Measurements from ENCODE around the gene EIF4E1B.

The EIF4E1B gene

DNA sequence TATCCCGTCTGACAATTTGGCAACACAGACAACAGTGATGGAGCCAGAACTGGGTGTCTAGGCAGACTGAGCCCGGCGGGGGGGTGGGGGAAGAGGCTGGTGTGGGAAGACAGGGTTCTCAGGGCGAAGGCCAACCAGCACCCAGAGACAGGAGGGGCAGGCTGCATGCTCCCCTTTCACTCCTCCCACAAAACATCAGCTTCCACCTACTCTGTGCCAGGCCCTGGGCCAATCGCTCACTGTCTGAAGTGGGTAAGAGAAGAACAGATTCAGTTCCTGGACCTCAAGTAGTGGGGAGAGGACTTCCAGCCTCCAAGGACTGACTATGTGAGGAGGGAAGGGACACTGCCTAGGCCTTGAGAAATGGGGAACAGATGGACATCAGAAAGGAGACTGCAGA is 2.9 kb upstream of the EIF4E1B start:
- Mint-ChIP-seq H3K4me1 (peaks cover 15% of the 10 kb centered on the region), H3K4me3 (no peak overlapping the region), H3K27ac (no peak overlapping the region), H3K27me3 (peaks cover 98% of the 10 kb centered on the region), H3K36me3 (no peaks in the 10 kb centered on the region), H3K9me3 (no peaks in the 10 kb centered on the region)
- no peak for DNase-seq
- CTCF ChIA-PET: no interaction called here

DNA sequence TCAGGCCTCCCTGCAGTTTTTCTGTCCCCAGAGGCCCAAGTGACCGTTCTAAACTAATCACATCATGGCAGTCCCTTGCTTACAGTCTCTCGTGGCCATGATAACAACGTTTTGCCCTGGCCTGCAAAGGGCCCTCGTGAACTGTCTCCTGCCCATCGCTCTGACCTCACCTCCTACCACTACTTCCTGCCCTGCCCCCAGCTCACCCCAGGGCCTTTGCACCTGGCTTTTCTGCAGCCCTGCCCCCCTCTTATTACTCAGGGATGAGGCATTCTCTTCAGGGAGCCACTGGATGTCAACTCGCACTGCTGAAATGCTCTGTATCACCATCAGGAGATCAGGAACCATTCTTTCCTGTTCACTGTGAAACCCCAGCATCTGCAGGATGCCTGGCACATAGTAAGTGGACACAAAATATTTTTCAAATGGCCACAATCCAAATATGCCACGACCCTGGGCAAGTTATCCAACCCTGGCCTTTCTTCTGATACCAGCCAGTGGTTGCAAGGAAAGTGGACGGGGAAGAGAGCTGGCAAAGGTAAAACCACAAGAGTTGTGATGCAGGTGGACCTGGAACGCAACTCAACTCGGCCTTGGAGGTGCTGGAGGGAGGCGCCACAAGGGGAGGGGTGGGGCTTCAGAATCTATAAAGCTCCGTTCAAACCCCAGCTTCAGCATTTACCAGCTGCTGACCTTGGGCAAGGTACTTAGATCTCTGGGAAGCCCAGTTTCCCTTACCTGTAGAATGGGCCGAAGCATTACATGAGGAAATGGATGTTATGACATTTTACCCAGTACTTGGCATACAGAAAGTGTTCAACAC is 1.9 kb upstream of the EIF4E1B start:
- H3K27me3 Mint-ChIP-seq: peaks cover 100% of the 10 kb centered on the region
- DNase-seq: no peak

DNA sequence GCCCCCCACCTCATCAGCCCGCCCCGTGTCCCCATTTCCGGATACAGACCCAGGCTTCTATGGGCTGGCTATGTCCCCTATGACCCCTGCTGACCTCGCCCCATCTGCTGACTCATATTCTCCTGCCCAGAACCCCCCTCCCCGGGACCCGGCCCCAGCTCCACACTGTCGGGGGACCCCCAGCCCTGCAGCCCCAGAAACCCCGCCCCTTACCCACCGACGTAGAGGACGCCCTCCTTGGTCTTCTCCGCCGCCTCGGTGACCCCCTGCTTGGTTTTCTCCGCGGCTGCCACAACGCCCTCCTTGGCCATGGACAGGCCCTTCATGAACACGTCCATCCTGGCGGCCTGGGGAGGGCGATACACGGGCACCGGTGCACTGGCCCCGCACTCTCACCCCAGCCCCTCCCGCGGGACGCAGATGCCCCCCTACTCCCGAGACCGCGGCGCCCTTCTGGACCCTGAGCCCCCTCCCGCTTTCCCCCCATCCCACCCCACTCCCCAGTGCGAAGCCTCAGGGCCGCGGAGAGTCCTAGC is 1.1 kb upstream of the EIF4E1B start:
- peaks cover 21% of the 10 kb centered on the region for H3K4me1 Mint-ChIP-seq
- no peak for DNase-seq
- peaks cover 99% of the 10 kb centered on the region for H3K27me3 Mint-ChIP-seq
- H3K36me3 Mint-ChIP-seq: no peaks in the 10 kb centered on the region
- H3K4me3 Mint-ChIP-seq: no peak overlapping the region
- CTCF ChIA-PET: interaction anchor here (1.4 kb wide), 1 partner anchor 31 kb away, joined by 5 read pairs; no protein-coding TSS in a partner anchor
- H3K27ac Mint-ChIP-seq: no peak overlapping the region
- H3K9me3 Mint-ChIP-seq: no peaks in the 10 kb centered on the region

More for the DNA sequence above, 1.9 kb upstream of the EIF4E1B start:
- H3K36me3 Mint-ChIP-seq: no peaks in the 10 kb centered on the region
- H3K4me3 Mint-ChIP-seq: no peak overlapping the region
- no peak overlapping the region for H3K27ac Mint-ChIP-seq
- CTCF ChIA-PET: no interaction called here
- no peaks in the 10 kb centered on the region for H3K9me3 Mint-ChIP-seq
- H3K4me1 Mint-ChIP-seq: peaks cover 15% of the 10 kb centered on the region

DNA sequence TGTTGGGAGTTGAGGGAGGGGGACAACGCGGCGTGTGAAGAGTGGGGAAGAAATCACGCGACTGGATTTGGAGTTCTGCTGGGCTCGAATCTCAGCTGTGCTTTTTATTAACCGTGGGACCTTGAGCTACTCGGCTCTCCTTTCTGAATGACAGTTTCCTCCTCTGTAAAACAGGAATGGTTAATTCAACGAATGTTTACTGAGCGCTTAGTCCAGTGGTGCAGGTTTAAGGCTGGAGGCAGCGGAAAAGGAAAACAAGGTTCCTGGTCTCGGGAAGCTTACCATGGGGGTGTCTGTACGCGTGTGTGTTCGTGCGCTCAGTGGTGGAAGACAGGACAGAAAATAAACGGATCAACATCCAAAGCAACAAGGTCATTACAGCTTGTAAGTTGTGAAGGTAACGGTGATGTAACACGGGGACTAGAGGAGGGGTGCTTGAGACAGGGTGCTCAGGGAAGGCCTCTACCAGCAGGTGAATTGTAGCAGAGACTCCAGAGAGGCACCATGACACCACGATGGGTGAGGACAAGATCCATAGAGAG is 277 bp downstream of the EIF4E1B start:
- no peak overlapping the region for H3K27ac Mint-ChIP-seq
- peak overlapping the region; percentile 11 for H3K4me3 Mint-ChIP-seq
- CTCF ChIA-PET: interaction anchor here (0.9 to 1.9 kb wide), 4 partner anchors 9 to 30 kb away, joined by 3 to 6 read pairs (median 4); partner anchors contain the start of gene TSPAN17
- no peaks in the 10 kb centered on the region for H3K36me3 Mint-ChIP-seq
- H3K27me3 Mint-ChIP-seq: peaks cover 98% of the 10 kb centered on the region
- no peak for DNase-seq
- no peaks in the 10 kb centered on the region for H3K9me3 Mint-ChIP-seq
- peaks cover 21% of the 10 kb centered on the region for H3K4me1 Mint-ChIP-seq

DNA sequence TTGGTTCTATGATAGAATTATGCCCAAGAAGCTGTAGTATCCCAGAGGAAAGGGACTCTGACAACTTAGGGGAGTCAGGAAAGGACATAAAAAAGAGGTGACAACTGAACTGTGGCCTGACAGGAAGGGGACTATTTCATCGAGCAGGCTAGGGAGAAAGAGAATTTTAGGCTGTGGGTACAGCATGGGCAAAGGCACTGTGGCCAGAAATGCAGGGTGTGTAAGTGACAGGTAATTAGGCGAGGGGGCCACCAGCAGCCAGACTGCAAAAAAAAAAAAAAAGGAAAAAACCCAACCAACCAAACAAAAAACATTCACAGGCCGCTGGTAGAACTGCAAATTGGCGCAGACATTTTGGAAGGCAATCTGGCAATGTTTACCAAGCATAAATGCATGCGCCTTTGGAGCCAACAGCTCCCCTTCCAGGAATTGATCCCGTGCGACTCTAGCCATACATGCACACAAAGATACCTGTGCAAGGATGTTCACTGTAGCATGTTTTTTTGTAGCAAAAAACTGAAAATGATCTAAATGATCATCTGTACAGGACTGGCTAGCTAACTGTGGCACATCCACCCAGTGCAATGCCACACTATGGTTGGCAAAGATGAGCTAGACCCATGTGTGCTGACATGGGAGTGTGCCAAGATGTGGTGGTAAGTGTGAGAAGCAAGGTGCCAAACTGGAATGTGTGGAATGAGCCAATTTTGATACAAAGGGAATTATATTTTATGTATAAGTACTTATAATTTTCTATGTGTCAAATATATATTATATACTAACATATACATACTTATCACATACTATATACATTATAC is 1.1 kb downstream of the EIF4E1B start:
- DNase-seq: no peak
- no peak overlapping the region for H3K27ac Mint-ChIP-seq
- CTCF ChIA-PET: interaction anchor here (1.9 kb wide), 1 partner anchor 15 kb away, joined by 6 read pairs; the partner anchor contains the start of gene TSPAN17
- H3K4me1 Mint-ChIP-seq: peaks cover 21% of the 10 kb centered on the region
- peaks cover 98% of the 10 kb centered on the region for H3K27me3 Mint-ChIP-seq
- H3K4me3 Mint-ChIP-seq: no peak overlapping the region
- no peaks in the 10 kb centered on the region for H3K36me3 Mint-ChIP-seq
- H3K9me3 Mint-ChIP-seq: no peaks in the 10 kb centered on the region

DNA sequence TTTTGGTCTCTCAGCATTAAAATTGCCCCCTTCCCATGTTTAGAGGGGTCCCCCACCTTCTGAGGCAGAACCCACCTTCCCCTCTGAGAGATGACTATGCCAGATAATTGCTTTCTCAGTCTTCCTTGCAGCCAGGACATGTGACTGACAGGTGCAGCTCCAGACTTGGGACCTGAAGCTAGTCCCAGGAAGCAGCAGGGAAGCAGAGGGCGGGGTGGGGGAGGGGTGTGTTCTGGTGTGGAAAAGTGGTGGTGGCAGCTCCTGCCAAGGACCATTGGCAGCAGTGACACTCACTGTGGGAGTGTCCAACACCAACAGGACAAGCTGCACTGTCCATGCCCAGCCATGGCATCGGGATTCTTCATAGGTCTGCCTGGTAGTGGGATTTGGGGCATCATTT is 2.3 kb downstream of the EIF4E1B start:
- no peaks in the 10 kb centered on the region for H3K9me3 Mint-ChIP-seq
- peaks cover 21% of the 10 kb centered on the region for H3K4me1 Mint-ChIP-seq
- no peak overlapping the region for H3K27ac Mint-ChIP-seq
- CTCF ChIA-PET: interaction anchor here (1.0 kb wide), 1 partner anchor 28 kb away, joined by 3 read pairs; no protein-coding TSS in a partner anchor
- H3K36me3 Mint-ChIP-seq: no peaks in the 10 kb centered on the region
- DNase-seq: no peak
- no peak overlapping the region for H3K4me3 Mint-ChIP-seq
- peaks cover 98% of the 10 kb centered on the region for H3K27me3 Mint-ChIP-seq

DNA sequence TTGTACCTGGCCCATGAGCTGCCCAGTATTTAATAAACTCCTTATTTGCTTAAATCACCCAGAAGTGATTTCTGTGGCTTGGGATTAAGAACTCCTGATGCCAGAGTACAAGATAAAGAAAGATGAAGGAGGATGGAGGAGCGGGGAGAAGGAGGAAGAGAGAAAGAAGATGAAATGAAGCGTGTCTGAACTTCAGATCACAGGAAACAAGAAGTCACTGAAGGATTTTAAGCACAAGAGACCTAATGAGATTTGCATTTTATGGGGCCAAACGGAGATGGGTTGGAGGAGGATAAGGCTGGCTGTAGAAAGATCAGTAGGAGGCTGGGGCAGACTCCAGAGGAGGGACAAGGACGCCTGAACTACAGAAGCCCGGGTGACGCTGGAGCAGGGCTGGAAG is 3.1 kb downstream of the EIF4E1B start:
- no peaks in the 10 kb centered on the region for H3K36me3 Mint-ChIP-seq
- peaks cover 93% of the 10 kb centered on the region for H3K27me3 Mint-ChIP-seq

DNA sequence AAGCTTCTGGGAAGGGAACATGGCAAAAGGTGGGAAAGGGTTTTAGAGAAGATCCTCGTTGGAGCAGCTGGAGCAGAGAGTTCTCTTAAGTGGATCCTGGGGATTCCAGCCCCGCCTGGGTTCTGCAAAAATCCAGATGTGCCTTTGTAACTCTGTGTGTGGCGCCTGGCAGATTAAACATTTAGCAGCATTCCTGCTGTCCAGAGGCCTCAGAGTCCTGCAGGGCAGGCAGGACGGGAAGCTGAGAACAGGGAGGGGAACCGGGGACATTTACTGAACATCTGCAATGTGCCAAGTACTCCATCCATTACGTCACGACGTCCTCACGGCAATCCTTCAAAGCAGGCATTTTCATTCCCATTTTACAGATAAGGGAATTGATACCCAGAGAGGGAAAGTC is 6.0 kb downstream of the EIF4E1B start:
- DNase-seq: no peak
- CTCF ChIA-PET: no interaction called here

More for the DNA sequence above, 3.1 kb downstream of the EIF4E1B start:
- Mint-ChIP-seq H3K27ac (no peak overlapping the region), H3K4me3 (no peak overlapping the region), H3K9me3 (no peaks in the 10 kb centered on the region), H3K4me1 (peaks cover 19% of the 10 kb centered on the region)
- CTCF ChIA-PET: interaction anchor here (1.0 kb wide), 1 partner anchor 27 kb away, joined by 3 read pairs; no protein-coding TSS in a partner anchor
- DNase-seq: no peak

DNA sequence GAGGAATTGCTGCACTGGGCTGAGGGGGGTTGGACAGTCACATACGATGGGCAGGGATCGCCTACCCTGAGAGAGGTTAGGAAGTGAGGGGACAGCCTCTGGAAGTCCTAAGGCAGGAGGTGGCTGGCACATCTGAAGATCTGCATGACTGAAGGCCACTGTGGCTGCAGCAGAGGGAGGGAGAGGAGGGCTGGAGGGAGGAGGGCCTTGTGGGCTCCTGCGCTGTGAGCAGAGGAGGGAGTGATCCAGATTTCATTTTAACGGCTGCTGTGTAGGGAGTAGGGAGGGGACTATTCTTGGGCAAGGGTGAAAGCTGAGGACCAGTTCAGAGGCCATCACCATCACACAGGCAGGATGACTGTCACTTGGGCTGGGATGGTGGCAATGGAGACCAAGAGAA is 7.1 kb downstream of the EIF4E1B start:
- Mint-ChIP-seq H3K36me3 (no peaks in the 10 kb centered on the region), H3K27ac (no peak overlapping the region), H3K4me1 (peaks cover 6% of the 10 kb centered on the region), H3K4me3 (no peak overlapping the region), H3K9me3 (no peaks in the 10 kb centered on the region), H3K27me3 (peaks cover 61% of the 10 kb centered on the region)
- no peak for DNase-seq
- CTCF ChIA-PET: no interaction called here

More for the DNA sequence above, 6.0 kb downstream of the EIF4E1B start:
- H3K9me3 Mint-ChIP-seq: no peaks in the 10 kb centered on the region
- peaks cover 6% of the 10 kb centered on the region for H3K4me1 Mint-ChIP-seq
- H3K4me3 Mint-ChIP-seq: no peak overlapping the region
- no peak overlapping the region for H3K27ac Mint-ChIP-seq
- peaks cover 72% of the 10 kb centered on the region for H3K27me3 Mint-ChIP-seq
- H3K36me3 Mint-ChIP-seq: no peaks in the 10 kb centered on the region

DNA sequence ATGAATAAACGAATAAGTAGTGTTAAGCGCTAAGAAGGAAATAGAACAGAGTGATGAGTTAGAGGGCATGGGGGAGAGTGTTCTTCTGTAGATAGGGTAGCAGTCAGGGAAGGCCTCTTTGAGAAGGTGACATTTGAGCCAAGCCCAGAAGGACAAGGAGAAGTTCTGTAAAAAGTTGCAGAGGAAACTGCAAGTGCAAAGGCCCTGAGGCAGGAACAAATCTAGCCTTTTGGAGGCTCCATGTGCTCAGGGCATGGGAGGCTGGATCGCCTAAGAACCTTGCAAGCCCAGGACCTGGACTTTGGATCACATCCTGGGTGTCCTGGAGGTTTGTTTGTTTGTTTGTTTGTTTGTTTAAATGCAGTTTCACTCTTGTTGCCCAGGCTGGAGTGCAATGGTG is 8.0 kb downstream of the EIF4E1B start:
- Mint-ChIP-seq H3K27me3 (peaks cover 56% of the 10 kb centered on the region), H3K27ac (no peak overlapping the region), H3K4me1 (peaks cover 6% of the 10 kb centered on the region), H3K9me3 (no peaks in the 10 kb centered on the region), H3K4me3 (no peak overlapping the region), H3K36me3 (no peaks in the 10 kb centered on the region)
- CTCF ChIA-PET: no interaction called here
- DNase-seq: no peak

DNA sequence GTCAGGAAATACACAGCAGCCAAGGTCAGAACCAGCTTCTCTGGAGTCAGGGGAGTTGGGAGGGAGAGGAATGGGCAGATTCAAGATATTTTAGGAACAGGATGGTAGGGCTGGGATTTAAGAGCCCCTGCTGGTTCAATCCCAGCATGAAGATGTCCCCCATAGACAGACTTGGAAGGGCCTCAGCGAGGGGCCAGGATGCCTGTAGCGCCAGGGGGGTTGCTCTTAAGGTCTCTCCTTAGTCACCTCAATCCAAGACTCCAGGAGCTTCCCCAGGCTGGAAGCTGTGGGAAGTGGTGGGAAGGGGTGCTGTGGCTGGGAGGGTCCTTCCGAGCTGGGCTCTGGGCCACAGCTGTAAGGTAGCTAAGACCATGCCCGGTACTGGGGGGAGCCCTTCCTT is 8.7 kb downstream of the EIF4E1B start:
- Mint-ChIP-seq H3K4me1 (peaks cover under 1% of the 10 kb centered on the region), H3K9me3 (no peaks in the 10 kb centered on the region), H3K27ac (no peak overlapping the region), H3K4me3 (no peak overlapping the region), H3K36me3 (no peaks in the 10 kb centered on the region), H3K27me3 (peaks cover 55% of the 10 kb centered on the region)
- DNase-seq: no peak
- CTCF ChIA-PET: no interaction called here

DNA sequence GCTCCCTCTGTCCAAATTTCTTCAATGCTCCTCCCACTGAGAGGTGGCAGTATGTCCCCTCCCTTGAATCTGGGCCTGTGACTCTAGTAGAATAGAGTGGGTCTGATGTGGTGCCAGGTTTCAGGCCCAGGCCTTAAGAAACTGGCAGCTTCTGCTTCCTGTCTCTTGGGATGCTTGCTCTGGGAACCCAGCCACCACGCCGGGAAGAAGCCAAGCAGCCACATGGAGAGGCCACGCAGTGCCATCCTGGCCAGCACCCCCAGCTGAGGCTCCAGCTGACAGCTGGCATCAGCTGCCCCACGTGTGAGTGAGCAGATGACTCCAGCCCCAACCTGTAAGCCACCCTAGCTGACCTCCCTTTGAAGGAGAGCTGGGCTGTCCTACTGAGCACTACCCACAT is 9.5 kb downstream of the EIF4E1B start:
- CTCF ChIA-PET: no interaction called here

DNA sequence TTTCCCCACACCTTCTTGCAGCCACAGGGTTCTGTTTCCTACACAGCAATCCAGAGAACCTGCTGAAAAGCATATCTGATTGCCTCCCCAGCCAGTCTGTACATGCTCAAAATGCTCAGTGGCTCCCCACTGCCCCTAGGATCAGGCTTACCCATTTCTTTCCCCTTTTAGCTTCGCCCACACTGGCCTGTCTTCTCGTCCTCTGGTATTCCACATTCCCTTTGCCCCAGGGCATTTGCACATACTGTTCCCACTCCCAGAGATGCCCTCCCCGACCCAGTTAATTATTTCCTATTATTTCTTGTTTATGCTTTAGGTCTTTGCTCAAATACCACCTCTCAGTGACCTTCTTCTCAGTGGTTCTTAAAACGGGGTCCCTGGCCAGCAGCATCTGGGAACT is 10.1 kb downstream of the EIF4E1B start:
- Mint-ChIP-seq H3K9me3 (no peaks in the 10 kb centered on the region), H3K4me3 (no peak overlapping the region), H3K27me3 (peaks cover 42% of the 10 kb centered on the region), H3K36me3 (no peaks in the 10 kb centered on the region), H3K27ac (no peak overlapping the region), H3K4me1 (peaks cover 3% of the 10 kb centered on the region)
- DNase-seq: no peak
- CTCF ChIA-PET: no interaction called here

More for the DNA sequence above, 9.5 kb downstream of the EIF4E1B start:
- H3K4me1 Mint-ChIP-seq: peaks cover under 1% of the 10 kb centered on the region
- DNase-seq: no peak
- H3K4me3 Mint-ChIP-seq: no peak overlapping the region
- peaks cover 48% of the 10 kb centered on the region for H3K27me3 Mint-ChIP-seq
- H3K27ac Mint-ChIP-seq: no peak overlapping the region
- H3K9me3 Mint-ChIP-seq: no peaks in the 10 kb centered on the region
- H3K36me3 Mint-ChIP-seq: no peaks in the 10 kb centered on the region
